Measurements from ENCODE around the gene TGFBR1. TPM values are rescaled to one million over a fixed set of nuclear protein-coding genes. Genes with fewer than 3 reads are reported as not detected.

Gene TGFBR1
- total RNA-seq, 2 donors from 2014 or later: 74.8 to 75.6 TPM

DNA sequence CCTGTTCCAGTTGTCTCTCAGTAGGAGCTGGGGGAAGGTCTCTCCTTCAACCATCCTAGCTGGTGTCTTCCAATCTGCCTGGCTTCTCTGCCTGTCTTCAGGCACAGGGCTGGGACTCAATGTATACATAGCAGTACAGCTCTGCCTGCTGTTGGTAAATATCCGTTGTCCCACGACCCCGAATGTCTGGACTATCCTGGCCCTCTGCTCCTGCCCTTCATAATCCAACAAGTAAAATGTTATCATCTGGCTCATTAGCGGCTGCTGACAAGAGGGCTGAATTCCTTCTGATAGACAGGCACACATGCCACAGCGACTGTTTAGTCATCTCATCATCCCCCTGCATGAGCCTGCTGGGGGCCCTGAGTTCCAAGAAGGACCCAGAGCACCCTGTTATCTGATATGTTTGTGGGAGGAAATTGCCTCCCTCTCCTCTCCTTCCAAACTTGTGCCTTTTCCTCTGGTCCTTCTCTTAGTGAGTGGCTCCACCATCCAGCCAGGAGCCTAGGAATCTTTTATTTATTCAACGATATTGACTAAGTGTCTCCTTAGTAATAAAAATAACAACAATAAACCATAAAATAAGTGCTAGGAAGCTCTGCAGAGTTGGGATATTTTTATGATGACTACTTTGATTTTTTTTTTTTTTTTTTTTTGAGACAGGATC lies 29.5 kb upstream of the TGFBR1 start:
- no peak for DNase-seq
- H3K36me3 ChIP-seq (ENCODE audit: control insufficient read depth, insufficient read depth, low read length): no peaks in the 10 kb centered on the region
- WGBS, 2 experiments (ENCODE audit: insufficient coverage in 1 of 2, insufficient read length in 1 of 2): 85 to 89% methylated on average over 5 of the region's 6 CpGs
- H3K27ac ChIP-seq (ENCODE audit: low read depth, low read length): no peak overlapping the region
- H3K36me3 Mint-ChIP-seq (ENCODE audit: low read depth): no peaks in the 10 kb centered on the region
- no peaks in the 10 kb centered on the region for H3K9me3 Mint-ChIP-seq
- H3K4me1 Mint-ChIP-seq: peaks cover 26% of the 10 kb centered on the region
- no peaks in the 10 kb centered on the region for H3K9me3 ChIP-seq (ENCODE audit: control insufficient read depth, low read length)
- TF ChIP-seq, protein P1, sequence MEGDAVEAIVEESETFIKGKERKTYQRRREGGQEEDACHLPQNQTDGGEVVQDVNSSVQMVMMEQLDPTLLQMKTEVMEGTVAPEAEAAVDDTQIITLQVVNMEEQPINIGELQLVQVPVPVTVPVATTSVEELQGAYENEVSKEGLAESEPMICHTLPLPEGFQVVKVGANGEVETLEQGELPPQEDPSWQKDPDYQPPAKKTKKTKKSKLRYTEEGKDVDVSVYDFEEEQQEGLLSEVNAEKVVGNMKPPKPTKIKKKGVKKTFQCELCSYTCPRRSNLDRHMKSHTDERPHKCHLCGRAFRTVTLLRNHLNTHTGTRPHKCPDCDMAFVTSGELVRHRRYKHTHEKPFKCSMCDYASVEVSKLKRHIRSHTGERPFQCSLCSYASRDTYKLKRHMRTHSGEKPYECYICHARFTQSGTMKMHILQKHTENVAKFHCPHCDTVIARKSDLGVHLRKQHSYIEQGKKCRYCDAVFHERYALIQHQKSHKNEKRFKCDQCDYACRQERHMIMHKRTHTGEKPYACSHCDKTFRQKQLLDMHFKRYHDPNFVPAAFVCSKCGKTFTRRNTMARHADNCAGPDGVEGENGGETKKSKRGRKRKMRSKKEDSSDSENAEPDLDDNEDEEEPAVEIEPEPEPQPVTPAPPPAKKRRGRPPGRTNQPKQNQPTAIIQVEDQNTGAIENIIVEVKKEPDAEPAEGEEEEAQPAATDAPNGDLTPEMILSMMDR (conservative IDR thresholded peaks at IDR 0.05): no peak
- H3K27me3 Mint-ChIP-seq (ENCODE audit: insufficient read depth): no peaks in the 10 kb centered on the region
- H3K9ac ChIP-seq (ENCODE audit: extremely low read depth, low read length, poor library complexity, severe bottlenecking): no peak overlapping the region
- H3K27me3 ChIP-seq (ENCODE audit: control insufficient read depth, insufficient read depth, low read length, poor library complexity, severe bottlenecking): no peaks in the 10 kb centered on the region
- H3K4me1 ChIP-seq (ENCODE audit: control insufficient read depth, insufficient read depth, low read length): peaks cover 11% of the 10 kb centered on the region
- H3K27ac Mint-ChIP-seq: no peak overlapping the region
- H3K4me3 Mint-ChIP-seq: no peak overlapping the region
- no peak overlapping the region for H3K4me3 ChIP-seq (ENCODE audit: low read length)

DNA sequence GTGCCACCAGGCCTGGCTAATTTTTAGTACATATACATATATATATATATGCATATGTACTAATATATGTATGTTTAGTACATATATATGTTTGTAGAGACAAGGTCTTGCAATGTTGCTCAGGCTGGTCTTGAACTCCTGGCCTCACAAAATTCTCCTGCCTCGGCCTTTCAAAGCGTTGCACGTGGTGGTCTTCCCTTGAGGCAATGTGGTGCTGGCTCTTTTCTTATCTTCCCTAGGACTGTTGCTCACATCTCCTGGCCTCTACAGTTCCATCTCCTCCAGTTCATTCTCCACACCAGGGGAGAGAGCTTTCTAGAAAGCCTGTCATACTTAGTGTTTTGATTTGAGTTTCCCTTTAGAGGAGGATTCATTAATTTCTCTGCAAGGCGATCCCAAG lies 28.9 kb upstream of the TGFBR1 start:
- Histone ChIP-seq H3K9me3 (ENCODE audit: control insufficient read depth, low read length) (no peaks in the 10 kb centered on the region), H3K27ac (ENCODE audit: low read depth, low read length) (no peak overlapping the region), H3K4me3 (ENCODE audit: low read length) (no peak overlapping the region), H3K4me1 (ENCODE audit: control insufficient read depth, insufficient read depth, low read length) (peaks cover 11% of the 10 kb centered on the region), H3K36me3 (ENCODE audit: control insufficient read depth, insufficient read depth, low read length) (no peaks in the 10 kb centered on the region), H3K9ac (ENCODE audit: extremely low read depth, low read length, poor library complexity, severe bottlenecking) (no peak overlapping the region), H3K27me3 (ENCODE audit: control insufficient read depth, insufficient read depth, low read length, poor library complexity, severe bottlenecking) (no peaks in the 10 kb centered on the region)
- no peaks in the 10 kb centered on the region for H3K9me3 Mint-ChIP-seq
- no peak overlapping the region for H3K4me3 Mint-ChIP-seq
- TF ChIP-seq, protein P1 (conservative IDR thresholded peaks at IDR 0.05): no peak
- H3K27ac Mint-ChIP-seq: no peak overlapping the region
- 86 to 92% methylated on average over 4 of the region's 4 CpGs for WGBS, 2 experiments (ENCODE audit: insufficient coverage in 1 of 2, insufficient read length in 1 of 2)
- no peak for DNase-seq
- H3K36me3 Mint-ChIP-seq (ENCODE audit: low read depth): no peaks in the 10 kb centered on the region
- peaks cover 26% of the 10 kb centered on the region for H3K4me1 Mint-ChIP-seq
- no peaks in the 10 kb centered on the region for H3K27me3 Mint-ChIP-seq (ENCODE audit: insufficient read depth)

DNA sequence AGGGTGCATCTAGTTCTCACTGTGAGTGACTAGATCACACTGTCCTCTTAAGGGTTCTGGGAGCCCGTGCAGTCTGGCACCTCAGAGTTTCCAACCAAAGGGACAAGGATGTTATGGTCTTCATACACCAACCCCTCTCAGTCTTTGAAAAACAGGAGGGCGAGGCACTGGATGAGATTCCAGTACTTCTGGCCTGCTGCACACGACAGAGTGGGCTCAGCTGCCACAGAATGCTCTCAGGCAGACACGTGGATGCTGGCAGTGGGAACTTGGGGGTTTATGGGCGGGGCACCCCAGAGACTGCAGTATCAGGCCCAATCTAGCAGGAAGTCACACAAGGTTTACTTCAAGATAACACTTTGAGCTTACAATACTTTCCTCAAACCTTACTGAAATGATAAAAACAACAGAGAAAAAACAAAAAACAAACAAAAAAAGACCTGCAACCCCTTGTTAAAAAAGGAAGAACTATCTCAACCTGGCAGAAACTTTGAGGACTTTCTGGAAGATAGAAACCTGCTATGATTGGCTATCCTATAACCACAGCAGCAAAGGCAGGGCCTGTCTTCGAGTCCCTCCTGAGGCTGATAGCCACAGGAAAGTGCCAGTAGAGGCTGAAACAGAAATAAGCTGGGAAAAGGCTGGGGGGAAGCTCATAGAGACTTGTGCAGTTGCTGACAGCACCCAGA lies 28.3 kb upstream of the TGFBR1 start:
- H3K36me3 ChIP-seq (ENCODE audit: control insufficient read depth, insufficient read depth, low read length): no peaks in the 10 kb centered on the region
- DNase-seq: no peak
- Mint-ChIP-seq H3K4me3 (no peak overlapping the region), H3K27ac (no peak overlapping the region), H3K27me3 (ENCODE audit: insufficient read depth) (no peaks in the 10 kb centered on the region), H3K4me1 (peaks cover 26% of the 10 kb centered on the region), H3K9me3 (no peaks in the 10 kb centered on the region), H3K36me3 (ENCODE audit: low read depth) (no peaks in the 10 kb centered on the region)
- no peak overlapping the region for H3K4me3 ChIP-seq (ENCODE audit: low read length)
- TF ChIP-seq, protein P1 (conservative IDR thresholded peaks at IDR 0.05): no peak
- no peak overlapping the region for H3K27ac ChIP-seq (ENCODE audit: low read depth, low read length)
- 79 to 81% methylated on average over 3 to 6 of the region's 6 CpGs for WGBS, 2 experiments (ENCODE audit: insufficient coverage in 1 of 2, insufficient read length in 1 of 2)
- peaks cover 11% of the 10 kb centered on the region for H3K4me1 ChIP-seq (ENCODE audit: control insufficient read depth, insufficient read depth, low read length)
- no peaks in the 10 kb centered on the region for H3K27me3 ChIP-seq (ENCODE audit: control insufficient read depth, insufficient read depth, low read length, poor library complexity, severe bottlenecking)
- H3K9ac ChIP-seq (ENCODE audit: extremely low read depth, low read length, poor library complexity, severe bottlenecking): no peak overlapping the region
- no peaks in the 10 kb centered on the region for H3K9me3 ChIP-seq (ENCODE audit: control insufficient read depth, low read length)

Measured in endodermal cell (in vitro differentiated cells).